Right kidney (tissue), 9 donors: Measurements from ENCODE around the gene GNG13.
"Not testable (repeated sequence)": the region's sequence is repeated elsewhere in the genome, so short reads cannot be mapped to it uniquely, and the experiment has no call there.

Source experiments
- DNase-seq: peaks from one replicate; pipeline ENCODE4 v3.0.0-alpha.2; 2016
- long read RNA-seq, 8 donors: transcript quantifications; one replicate each; lab custom pipeline, GENCODE V29; 2026

The GNG13 gene
- long read RNA-seq, donor 1: 0 reads
- long read RNA-seq, donor 2: 0 reads
- long read RNA-seq, donor 3: 0 reads
- long read RNA-seq, donor 4: 0 reads
- long read RNA-seq, donor 5: 0 reads
- long read RNA-seq, donor 6: 0 reads
- long read RNA-seq, donor 7: 0 reads
- long read RNA-seq, donor 8: 0 reads

- no peak for DNase-seq
Measured at GRCh38 chr16:799948-800833, at the start of gene GNG13. TSS of gene GNG13 (minus strand) at chr16:800734. CDS start at chr16:799077, 1,657 bp downstream.

GRCh38 chr16:848510-849253 lies 48.1 kb upstream of the GNG13 start:
- DNase-seq: no peak

GRCh38 chr16:847681-848445 lies 47.3 kb upstream of the GNG13 start:
- no peak for DNase-seq

GRCh38 chr16:847151-847550 lies 46.6 kb upstream of the GNG13 start:
- DNase-seq: no peak

GRCh38 chr16:845351-845745 lies 44.8 kb upstream of the GNG13 start:
- DNase-seq: peak; percentile 45

- DNase-seq: no peak
Measured at GRCh38 chr16:844638-845350, 44.3 kb upstream of the GNG13 start.

GRCh38 chr16:843771-844170 lies 43.2 kb upstream of the GNG13 start:
- DNase-seq: no peak

GRCh38 chr16:842711-843560 lies 42.4 kb upstream of the GNG13 start:
- DNase-seq: no peak

GRCh38 chr16:842061-842476 lies 41.5 kb upstream of the GNG13 start:
- DNase-seq: no peak

GRCh38 chr16:841455-842060 lies 41.0 kb upstream of the GNG13 start:
- no peak for DNase-seq

GRCh38 chr16:840561-841454 lies 40.3 kb upstream of the GNG13 start:
- DNase-seq: no peak

GRCh38 chr16:839643-840408 lies 39.3 kb upstream of the GNG13 start:
- no peak for DNase-seq

GRCh38 chr16:838741-839140 lies 38.2 kb upstream of the GNG13 start:
- no peak for DNase-seq

GRCh38 chr16:836822-837221 lies 36.3 kb upstream of the GNG13 start:
- DNase-seq: not testable (repeated sequence)

GRCh38 chr16:836221-836620 lies 35.7 kb upstream of the GNG13 start:
- DNase-seq: no peak

- DNase-seq: no peak
Measured at GRCh38 chr16:835373-835772, 34.8 kb upstream of the GNG13 start.

GRCh38 chr16:833411-833810 lies 32.9 kb upstream of the GNG13 start:
- no peak for DNase-seq

- DNase-seq: no peak
Measured at GRCh38 chr16:832652-833336, 32.3 kb upstream of the GNG13 start.
